GM12878 (cell line): ENCODE results near the gene ZCCHC3. TPM values are rescaled to one million over a fixed set of nuclear protein-coding genes. Genes with fewer than 3 reads are reported as not detected.

Experiments used
- CEBPB ChIP-seq, 2 experiments: fragments of 150-350 bp in 1 of 2; IDR thresholded peaks; 2 replicates each; pipeline ENCODE4 v1.6.1; 2012 to 2014; ENCODE audit warnings: low read depth in 2 of 2, low read length in 2 of 2, borderline replicate concordance in 1 of 2, inconsistent platforms in 1 of 2
- DPF2 ChIP-seq: fragments of 450-650 bp; IDR thresholded peaks from 2 replicates; pipeline ENCODE4 v1.6.1; 2017; ENCODE audit warnings: mild to moderate bottlenecking
- EED ChIP-seq: sonication (generic); IDR thresholded peaks from 2 replicates; pipeline ENCODE4 v1.6.1; 2016; ENCODE audit warnings: antibody characterized with exemption, low read depth
- GATAD2B ChIP-seq: fragments of 450-650 bp; conservative IDR thresholded peaks from 2 replicates; pipeline ENCODE4 v1.6.1; 2017; ENCODE audit warnings: low read depth, mild to moderate bottlenecking, moderate library complexity
- KAT2A ChIP-seq: conservative IDR thresholded peaks from 2 replicates; pipeline ENCODE4 v1.6.1; 2011; ENCODE audit warnings: low read depth, low read length; ENCODE audit not compliant: control insufficient read depth
- MXI1 ChIP-seq: fragments of 150-350 bp; IDR thresholded peaks from 2 replicates; pipeline ENCODE4 v1.6.1; 2011; ENCODE audit warnings: low read depth, mild to moderate bottlenecking, inconsistent platforms, low read length, improper control_type of control experiment
- NFXL1 ChIP-seq: fragments of 450-650 bp; IDR thresholded peaks from 2 replicates; pipeline ENCODE4 v1.6.1; 2017; ENCODE audit warnings: antibody characterized with exemption, mild to moderate bottlenecking, borderline replicate concordance
- NR2C1 ChIP-seq: fragments of 450-650 bp; IDR thresholded peaks from 2 replicates; pipeline ENCODE4 v1.6.1; 2017; ENCODE audit warnings: antibody characterized with exemption, mild to moderate bottlenecking, moderate library complexity
- POLR2A ChIP-seq: IDR thresholded peaks from 2 replicates; pipeline ENCODE4 v1.6.1; 2011; ENCODE audit warnings: low read depth, mild to moderate bottlenecking, low read length
- RELA ChIP-seq: fragments of 450-650 bp; IDR thresholded peaks from 2 replicates; pipeline ENCODE4 v1.8.0; 2014; ENCODE audit warnings: borderline replicate concordance; ENCODE audit not compliant: partially characterized antibody
- RFX5 ChIP-seq: IDR thresholded peaks from 2 replicates; pipeline ENCODE4 v1.6.1; 2011; ENCODE audit warnings: low read depth, low read length, improper control_type of control experiment
- SREBF1 ChIP-seq: IDR thresholded peaks from 2 replicates; pipeline ENCODE4 v1.6.1; 2012; ENCODE audit warnings: mild to moderate bottlenecking, low read length
- STAT1 ChIP-seq: fragments of 450-650 bp; conservative IDR thresholded peaks from 2 replicates; pipeline ENCODE4 v1.6.1; 2014; ENCODE audit warnings: antibody characterized with exemption, mild to moderate bottlenecking
- WRNIP1 ChIP-seq: IDR thresholded peaks from 2 replicates; pipeline ENCODE4 v1.6.1; 2011; ENCODE audit warnings: low read depth, low read length, improper control_type of control experiment, borderline replicate concordance
- ZBED1 ChIP-seq: IDR thresholded peaks from 2 replicates; pipeline ENCODE4 v1.6.1; 2016; ENCODE audit warnings: borderline replicate concordance
- polyA plus RNA-seq, 11 experiments: library from polyadenylated mRNA; depleted of rRNA in 4 of 11; unstranded in 6 of 11; stranded (reverse) in 5 of 11; fragments of >200 nt; fragmentation: Nextera tagmentation in 4 of 11; fragmentation: Illumina TruSeq in 1 of 11; extraction: Ambion mirVana in 4 of 11; extraction: Trizol in 1 of 11; gene quantifications; 1 replicate in 1 of 11; 2 replicates in 10 of 11; pipeline versions ENCODE4 v1.2.1 to v1.2.3, GENCODE V29; 2011 to 2016; ENCODE audit warnings: inconsistent platforms in 2 of 11, missing spikeins in 2 of 11, low read depth in 1 of 11
- total RNA-seq, 4 experiments: library from RNA; depleted of rRNA in 3 of 4; stranded (reverse); fragments of >200 nt in 3 of 4; fragmentation: Illumina TruSeq in 1 of 4; extraction: Trizol in 1 of 4; gene quantifications; 2 replicates each; pipeline versions ENCODE4 v1.2.1 to v1.2.3, GENCODE V29; 2013 to 2021
- TF ChIP-seq, protein P1 (sequence below): IDR thresholded peaks from 2 replicates; pipeline ENCODE4 v1.6.1; 2011; ENCODE audit warnings: low read depth, low read length, improper control_type of control experiment, borderline replicate concordance
- TF ChIP-seq, protein P2 (sequence below): fragments of 150-350 bp; IDR thresholded peaks from 2 replicates; pipeline ENCODE4 v1.6.1; 2016; ENCODE audit warnings: low read depth, low read length
- TF ChIP-seq, protein P3 (sequence below): IDR thresholded peaks from 2 replicates; pipeline ENCODE4 v1.6.1; 2012; ENCODE audit warnings: low read length, inconsistent platforms
- TF ChIP-seq, protein P4 (sequence below): fragments of 450-650 bp; IDR thresholded peaks from 2 replicates; pipeline ENCODE4 v1.6.1; 2014; ENCODE audit warnings: mild to moderate bottlenecking
- TF ChIP-seq, protein P5 (sequence below): fragments of 450-650 bp; IDR thresholded peaks from 2 replicates; pipeline ENCODE4 v1.6.1; 2018; ENCODE audit warnings: borderline replicate concordance, mild to moderate bottlenecking; ENCODE audit not compliant: partially characterized antibody

ZCCHC3 gene
- total and polyA plus RNA-seq, 10 of the 15 experiments (the other 5 are each of a cell fraction or from before 2014, with no cell fraction given), result 5.3 to 36.1 (median 17.2) TPM

DNA sequence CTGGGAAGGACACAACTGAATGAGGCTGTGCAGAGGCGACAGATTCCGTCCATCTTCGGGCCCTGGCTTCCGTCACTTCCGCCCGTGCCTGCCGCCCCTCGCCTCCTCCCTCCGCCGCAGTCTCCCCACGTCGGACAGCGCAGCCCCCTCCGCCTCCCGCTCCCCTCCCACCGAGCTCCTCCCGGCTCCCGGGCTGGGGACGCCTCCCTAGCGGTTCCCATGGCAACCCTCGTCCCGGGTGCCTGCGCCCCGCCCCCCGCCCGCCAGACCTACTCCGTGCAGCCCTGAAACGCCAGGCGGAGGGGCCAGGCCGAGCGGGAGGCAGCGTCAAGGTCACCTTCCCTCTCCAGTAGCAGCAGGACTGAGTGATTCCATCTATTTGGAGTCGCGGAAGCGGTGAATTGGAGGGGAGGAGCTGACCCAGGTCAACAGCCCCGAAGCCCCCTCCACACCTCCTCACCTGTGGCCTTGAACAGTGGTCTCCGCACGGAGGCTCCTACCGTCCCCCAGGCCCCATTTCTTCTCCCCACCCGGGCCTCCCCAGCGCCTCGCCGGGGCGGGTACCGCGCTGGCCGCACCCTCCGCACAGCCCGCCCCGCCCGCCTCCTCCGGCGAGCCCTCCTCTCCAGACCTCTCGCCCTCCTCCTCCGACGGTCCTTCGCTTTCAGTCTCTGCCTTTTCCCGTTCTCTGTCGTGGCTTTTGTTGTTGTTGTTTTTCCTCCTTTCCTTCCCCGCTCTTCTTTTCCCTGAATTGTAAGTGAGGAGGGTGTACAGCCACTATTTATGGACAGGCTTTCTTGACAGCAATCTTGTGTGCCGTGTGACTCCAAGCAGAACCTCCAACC lies 50.5 kb downstream of the ZCCHC3 start (continued):
- TF ChIP-seq NR2C1 (no peak), ZBED1 (no peak), DPF2 (peak; percentile 69; the same call in 1 of the 2 replicates), EED (no peak), GATAD2B (peak; percentile 72; the same call in 1 of the 2 replicates), KAT2A (no peak), STAT1 (no peak), WRNIP1 (no peak), RFX5 (no peak; the same call in 1 of the 2 replicates), NFXL1 (no peak), RELA (no peak), CEBPB (IDR thresholded peaks at IDR 0.05; ENCODE audit: borderline replicate concordance in 1 of 2, low read depth in 2 of 2, low read length in 2 of 2) (no peak), POLR2A (no peak; the same call in 1 of the 2 replicates), MXI1 (no peak), SREBF1 (no peak)
- TF ChIP-seq, protein P1, sequence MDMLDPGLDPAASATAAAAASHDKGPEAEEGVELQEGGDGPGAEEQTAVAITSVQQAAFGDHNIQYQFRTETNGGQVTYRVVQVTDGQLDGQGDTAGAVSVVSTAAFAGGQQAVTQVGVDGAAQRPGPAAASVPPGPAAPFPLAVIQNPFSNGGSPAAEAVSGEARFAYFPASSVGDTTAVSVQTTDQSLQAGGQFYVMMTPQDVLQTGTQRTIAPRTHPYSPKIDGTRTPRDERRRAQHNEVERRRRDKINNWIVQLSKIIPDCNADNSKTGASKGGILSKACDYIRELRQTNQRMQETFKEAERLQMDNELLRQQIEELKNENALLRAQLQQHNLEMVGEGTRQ, result no peak
- TF ChIP-seq, protein P2, sequence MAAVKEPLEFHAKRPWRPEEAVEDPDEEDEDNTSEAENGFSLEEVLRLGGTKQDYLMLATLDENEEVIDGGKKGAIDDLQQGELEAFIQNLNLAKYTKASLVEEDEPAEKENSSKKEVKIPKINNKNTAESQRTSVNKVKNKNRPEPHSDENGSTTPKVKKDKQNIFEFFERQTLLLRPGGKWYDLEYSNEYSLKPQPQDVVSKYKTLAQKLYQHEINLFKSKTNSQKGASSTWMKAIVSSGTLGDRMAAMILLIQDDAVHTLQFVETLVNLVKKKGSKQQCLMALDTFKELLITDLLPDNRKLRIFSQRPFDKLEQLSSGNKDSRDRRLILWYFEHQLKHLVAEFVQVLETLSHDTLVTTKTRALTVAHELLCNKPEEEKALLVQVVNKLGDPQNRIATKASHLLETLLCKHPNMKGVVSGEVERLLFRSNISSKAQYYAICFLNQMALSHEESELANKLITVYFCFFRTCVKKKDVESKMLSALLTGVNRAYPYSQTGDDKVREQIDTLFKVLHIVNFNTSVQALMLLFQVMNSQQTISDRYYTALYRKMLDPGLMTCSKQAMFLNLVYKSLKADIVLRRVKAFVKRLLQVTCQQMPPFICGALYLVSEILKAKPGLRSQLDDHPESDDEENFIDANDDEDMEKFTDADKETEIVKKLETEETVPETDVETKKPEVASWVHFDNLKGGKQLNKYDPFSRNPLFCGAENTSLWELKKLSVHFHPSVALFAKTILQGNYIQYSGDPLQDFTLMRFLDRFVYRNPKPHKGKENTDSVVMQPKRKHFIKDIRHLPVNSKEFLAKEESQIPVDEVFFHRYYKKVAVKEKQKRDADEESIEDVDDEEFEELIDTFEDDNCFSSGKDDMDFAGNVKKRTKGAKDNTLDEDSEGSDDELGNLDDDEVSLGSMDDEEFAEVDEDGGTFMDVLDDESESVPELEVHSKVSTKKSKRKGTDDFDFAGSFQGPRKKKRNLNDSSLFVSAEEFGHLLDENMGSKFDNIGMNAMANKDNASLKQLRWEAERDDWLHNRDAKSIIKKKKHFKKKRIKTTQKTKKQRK, result no peak
- TF ChIP-seq, protein P3, sequence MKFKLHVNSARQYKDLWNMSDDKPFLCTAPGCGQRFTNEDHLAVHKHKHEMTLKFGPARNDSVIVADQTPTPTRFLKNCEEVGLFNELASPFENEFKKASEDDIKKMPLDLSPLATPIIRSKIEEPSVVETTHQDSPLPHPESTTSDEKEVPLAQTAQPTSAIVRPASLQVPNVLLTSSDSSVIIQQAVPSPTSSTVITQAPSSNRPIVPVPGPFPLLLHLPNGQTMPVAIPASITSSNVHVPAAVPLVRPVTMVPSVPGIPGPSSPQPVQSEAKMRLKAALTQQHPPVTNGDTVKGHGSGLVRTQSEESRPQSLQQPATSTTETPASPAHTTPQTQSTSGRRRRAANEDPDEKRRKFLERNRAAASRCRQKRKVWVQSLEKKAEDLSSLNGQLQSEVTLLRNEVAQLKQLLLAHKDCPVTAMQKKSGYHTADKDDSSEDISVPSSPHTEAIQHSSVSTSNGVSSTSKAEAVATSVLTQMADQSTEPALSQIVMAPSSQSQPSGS, result no peak
- TF ChIP-seq, protein P4, sequence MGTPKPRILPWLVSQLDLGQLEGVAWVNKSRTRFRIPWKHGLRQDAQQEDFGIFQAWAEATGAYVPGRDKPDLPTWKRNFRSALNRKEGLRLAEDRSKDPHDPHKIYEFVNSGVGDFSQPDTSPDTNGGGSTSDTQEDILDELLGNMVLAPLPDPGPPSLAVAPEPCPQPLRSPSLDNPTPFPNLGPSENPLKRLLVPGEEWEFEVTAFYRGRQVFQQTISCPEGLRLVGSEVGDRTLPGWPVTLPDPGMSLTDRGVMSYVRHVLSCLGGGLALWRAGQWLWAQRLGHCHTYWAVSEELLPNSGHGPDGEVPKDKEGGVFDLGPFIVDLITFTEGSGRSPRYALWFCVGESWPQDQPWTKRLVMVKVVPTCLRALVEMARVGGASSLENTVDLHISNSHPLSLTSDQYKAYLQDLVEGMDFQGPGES, result no peak
- TF ChIP-seq, protein P5, sequence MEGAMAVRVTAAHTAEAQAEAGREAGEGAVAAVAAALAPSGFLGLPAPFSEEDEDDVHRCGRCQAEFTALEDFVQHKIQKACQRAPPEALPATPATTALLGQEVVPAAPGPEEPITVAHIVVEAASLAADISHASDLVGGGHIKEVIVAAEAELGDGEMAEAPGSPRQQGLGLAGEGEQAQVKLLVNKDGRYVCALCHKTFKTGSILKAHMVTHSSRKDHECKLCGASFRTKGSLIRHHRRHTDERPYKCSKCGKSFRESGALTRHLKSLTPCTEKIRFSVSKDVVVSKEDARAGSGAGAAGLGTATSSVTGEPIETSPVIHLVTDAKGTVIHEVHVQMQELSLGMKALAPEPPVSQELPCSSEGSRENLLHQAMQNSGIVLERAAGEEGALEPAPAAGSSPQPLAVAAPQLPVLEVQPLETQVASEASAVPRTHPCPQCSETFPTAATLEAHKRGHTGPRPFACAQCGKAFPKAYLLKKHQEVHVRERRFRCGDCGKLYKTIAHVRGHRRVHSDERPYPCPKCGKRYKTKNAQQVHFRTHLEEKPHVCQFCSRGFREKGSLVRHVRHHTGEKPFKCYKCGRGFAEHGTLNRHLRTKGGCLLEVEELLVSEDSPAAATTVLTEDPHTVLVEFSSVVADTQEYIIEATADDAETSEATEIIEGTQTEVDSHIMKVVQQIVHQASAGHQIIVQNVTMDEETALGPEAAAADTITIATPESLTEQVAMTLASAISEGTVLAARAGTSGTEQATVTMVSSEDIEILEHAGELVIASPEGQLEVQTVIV, result no peak
